GM12892 (cell line): ENCODE results near the gene ZNF324.

Source experiments
- POLR2A ChIP-seq: IDR thresholded peaks from 2 replicates; pipeline ENCODE4 v1.6.1; 2011; ENCODE audit warnings: low read depth, low read length, control low read depth
- POLR2AphosphoS5 ChIP-seq: IDR thresholded peaks from 2 replicates; pipeline ENCODE4 v1.6.1; 2011; ENCODE audit warnings: low read depth, low read length, control low read depth
- TAF1 ChIP-seq: IDR thresholded peaks from 2 replicates; pipeline ENCODE4 v1.6.1; 2011; ENCODE audit warnings: low read depth, mild to moderate bottlenecking, control low read depth, low read length, borderline replicate concordance

DNA sequence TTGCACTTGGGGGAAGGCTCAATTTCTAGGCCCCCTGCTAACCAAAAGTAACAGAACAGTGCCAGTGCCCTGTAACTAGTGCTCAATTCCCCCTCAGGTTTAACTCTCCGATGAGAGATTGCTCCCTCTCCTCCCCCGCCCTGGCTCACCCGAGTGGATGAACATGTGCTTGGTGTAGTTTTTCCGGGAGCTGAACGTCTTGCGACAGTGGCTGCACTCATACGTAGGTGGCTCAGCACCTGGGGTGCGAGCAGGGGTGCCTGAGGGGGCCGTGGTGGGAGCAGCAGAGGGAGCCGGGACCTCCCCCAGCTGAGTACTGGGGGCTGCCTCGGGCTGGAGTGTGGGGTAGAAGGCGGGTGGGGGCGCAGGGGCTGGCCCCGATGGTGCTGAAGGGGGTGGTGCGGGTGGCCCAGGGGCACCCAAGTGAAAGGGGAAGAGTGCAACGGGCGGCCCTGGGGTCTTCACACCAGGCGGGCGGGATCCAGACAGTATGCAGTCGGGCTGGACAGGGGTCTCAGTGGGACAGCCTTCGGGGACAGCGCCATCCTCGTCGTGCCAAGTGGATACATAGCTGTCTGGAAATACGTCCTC is 49.5 kb downstream of the ZNF324 start:
- no peak for TF ChIP-seq POLR2AphosphoS5
- TF ChIP-seq POLR2A = no peak
- TF ChIP-seq TAF1 = no peak
